GM10248 (cell line): ENCODE data around the gene STRN.

Source experiments
- CTCF ChIA-PET: fragments of 300-600 bp; sonication (Branson Sonifier 250); formaldehyde crosslinking; extraction: SDS; loops from one replicate; lab custom pipeline; 2021; ENCODE audit warnings: antibody characterized with exemption; lab: Yijun Ruan, JAX
- POLR2A ChIA-PET: fragments of 350-650 bp; sonication (Branson Sonifier 250); formaldehyde crosslinking; extraction: SDS; loops from one replicate; lab custom pipeline; 2020; ENCODE audit warnings: antibody characterized with exemption; lab: Yijun Ruan, JAX
- DNase-seq: peaks from one replicate; pipeline ENCODE4 v3.0.0; 2012; ENCODE audit errors: extremely low spot score
- TF ChIP-seq, protein P1 (sequence below): IDR thresholded peaks from 2 replicates; pipeline ENCODE4 v1.5.1; 2012; ENCODE audit warnings: mild to moderate bottlenecking, low read depth; ENCODE audit errors: extremely low read depth, missing control alignments, control extremely low read depth

The STRN gene

DNA sequence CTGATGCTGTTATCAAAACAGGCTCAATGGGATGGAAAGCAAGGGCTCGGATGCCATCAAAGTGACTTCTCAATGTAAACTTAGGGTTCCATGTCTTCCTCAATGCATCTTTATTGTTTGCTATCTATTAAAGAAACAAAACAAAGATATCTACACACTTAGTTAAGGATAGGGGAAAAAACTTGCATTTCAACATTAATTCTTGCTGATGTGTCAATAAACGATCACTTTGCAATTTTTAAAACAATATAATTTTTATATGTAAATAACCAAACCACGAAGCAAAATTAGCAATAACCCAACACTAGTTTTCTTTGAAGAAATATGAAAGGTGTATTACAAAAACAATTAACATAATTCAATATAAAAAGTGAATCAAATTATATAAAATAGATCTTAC, 96.7 kb downstream of the STRN start:
- no peak for DNase-seq
- ChIA-PET POLR2A (no interaction called here), CTCF (interaction anchor here (1.5 kb wide), 1 partner anchor 11 kb away, joined by 4 read pairs; no protein-coding TSS in a partner anchor)
- TF ChIP-seq, protein P1, sequence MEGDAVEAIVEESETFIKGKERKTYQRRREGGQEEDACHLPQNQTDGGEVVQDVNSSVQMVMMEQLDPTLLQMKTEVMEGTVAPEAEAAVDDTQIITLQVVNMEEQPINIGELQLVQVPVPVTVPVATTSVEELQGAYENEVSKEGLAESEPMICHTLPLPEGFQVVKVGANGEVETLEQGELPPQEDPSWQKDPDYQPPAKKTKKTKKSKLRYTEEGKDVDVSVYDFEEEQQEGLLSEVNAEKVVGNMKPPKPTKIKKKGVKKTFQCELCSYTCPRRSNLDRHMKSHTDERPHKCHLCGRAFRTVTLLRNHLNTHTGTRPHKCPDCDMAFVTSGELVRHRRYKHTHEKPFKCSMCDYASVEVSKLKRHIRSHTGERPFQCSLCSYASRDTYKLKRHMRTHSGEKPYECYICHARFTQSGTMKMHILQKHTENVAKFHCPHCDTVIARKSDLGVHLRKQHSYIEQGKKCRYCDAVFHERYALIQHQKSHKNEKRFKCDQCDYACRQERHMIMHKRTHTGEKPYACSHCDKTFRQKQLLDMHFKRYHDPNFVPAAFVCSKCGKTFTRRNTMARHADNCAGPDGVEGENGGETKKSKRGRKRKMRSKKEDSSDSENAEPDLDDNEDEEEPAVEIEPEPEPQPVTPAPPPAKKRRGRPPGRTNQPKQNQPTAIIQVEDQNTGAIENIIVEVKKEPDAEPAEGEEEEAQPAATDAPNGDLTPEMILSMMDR: no peak

DNA sequence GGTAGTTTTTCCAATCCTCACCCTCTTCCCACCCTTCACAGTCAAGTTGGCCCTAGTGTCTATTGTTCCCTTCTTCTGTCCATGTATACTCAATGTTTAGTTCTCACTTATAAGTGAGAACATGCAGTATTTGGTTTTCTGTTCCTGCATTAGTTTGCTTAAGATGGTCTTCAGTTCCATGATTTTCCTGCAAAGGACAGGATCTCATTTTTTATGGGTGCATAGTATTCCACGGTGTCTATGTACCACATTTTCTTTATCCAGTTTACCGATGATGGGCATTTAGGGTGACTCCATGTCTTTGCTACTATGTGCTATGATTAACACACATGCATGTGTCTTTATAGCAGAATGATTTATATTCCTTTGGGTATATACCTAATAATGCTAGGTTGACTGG, 104.4 kb downstream of the STRN start:
- no peak for DNase-seq
- ChIA-PET CTCF (no interaction called here), POLR2A (no interaction called here)
- TF ChIP-seq, protein P1: no peak

DNA sequence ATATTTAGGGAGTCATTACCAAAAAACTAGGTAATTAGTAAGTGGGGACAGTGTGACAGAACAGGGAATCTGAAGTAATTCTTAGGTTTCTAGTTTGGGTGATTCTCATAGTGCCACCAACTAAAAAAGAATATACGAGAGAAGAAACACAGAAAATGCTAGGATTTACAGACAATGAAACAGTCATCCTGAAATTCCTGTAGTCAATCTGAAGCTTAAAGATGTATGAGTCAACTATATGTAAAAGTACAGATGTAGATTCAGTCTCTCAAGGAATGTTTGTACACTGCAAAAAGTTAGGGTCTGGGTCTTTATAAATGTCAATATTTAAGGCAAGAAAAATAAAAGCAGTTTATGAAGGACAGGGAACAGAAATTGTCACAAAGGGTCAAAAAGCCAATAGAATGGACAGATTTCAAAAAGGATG, 107.0 kb downstream of the STRN start:
- POLR2A ChIA-PET: no interaction called here
- TF ChIP-seq, protein P1: no peak
- no peak for DNase-seq
- CTCF ChIA-PET: no interaction called here

DNA sequence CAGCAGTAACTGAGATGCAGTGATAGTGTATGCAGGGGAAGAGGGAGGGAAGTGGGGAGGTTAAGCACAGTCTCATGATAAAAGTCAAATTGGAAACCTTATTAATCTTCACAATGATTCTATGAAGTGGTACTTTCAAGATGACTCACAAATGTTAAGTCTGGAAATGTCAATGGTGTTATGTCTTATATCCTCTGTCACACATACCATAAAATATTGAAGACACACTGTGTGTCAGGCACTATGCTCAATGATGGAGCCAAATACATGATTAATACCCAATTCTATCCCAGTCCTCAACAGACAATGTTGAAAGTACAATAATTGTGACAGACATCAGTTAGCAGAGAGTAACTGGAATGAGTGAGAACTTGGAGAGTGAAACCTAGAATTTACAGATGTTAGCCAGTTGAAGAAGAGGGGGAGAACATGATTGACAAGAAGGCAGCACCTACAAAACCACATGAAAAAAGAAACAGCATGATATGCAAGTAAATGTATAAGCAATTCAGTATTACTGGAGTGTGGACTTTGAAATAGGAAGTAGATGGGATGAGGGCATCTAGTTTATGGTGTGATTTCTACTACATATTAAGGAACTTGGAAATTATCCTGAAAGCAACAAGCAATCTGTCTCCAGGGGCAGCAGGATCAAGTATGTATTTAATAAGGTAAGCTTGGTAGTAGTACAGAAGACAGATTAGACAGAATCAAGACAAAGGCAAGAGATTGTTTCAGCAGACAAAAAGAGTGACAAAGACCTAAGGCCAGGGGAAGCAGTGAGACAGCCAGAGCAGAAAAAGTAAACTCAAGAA, 107.6 kb downstream of the STRN start:
- POLR2A ChIA-PET: no interaction called here
- TF ChIP-seq, protein P1: no peak
- CTCF ChIA-PET: no interaction called here
- no peak for DNase-seq

DNA sequence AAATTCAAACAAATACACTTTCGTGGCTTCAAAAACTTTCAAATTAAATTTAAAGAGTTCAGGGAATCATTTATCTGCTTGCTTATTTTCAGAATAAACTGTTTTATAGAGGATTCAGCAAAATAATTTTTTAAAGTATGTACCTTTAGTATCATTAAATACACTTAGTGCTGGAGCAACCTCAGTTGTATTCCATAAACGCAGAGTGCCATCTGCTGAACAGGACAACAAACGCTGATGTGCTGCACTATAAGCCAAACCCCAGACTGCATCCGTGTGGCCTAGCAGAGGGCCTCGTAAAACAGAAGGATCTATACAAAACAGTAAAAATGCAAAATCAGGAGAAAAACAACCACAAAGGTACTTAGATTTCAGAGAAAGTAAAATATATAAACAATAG, 108.6 kb downstream of the STRN start:
- ChIA-PET CTCF (no interaction called here), POLR2A (no interaction called here)
- TF ChIP-seq, protein P1: no peak
- DNase-seq: no peak

DNA sequence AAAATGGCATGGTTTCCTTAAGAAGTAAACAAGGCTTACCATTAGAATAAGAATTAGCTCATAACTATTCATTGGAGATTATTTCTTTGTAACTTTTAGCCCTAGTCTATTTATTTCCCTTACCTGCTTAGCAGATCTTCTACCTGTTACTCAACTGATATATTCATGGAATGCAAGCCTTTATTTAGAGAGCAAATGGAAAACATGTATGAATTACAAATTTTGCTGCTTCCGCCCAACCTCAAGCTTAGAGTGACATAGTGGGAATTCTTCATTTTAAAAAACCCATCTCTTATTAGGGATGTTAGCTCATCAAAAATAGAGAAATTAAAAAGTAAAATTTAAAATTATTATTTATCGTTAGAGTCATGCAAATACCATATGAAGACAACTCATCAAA, 110.9 kb downstream of the STRN start:
- no peak for DNase-seq
- TF ChIP-seq, protein P1: no peak
- POLR2A ChIA-PET: no interaction called here
- CTCF ChIA-PET: interaction anchor here (0.9 kb wide), 2 partner anchors 9 to 13 kb away, joined by 3 read pairs; no protein-coding TSS in a partner anchor
